SHP77 (cell line): ENCODE measurements around the gene SMIM9.

Experiments used
- DNase-seq, 2 experiments: peaks; one replicate each; lab custom pipeline; 2025; lab: John Stamatoyannopoulos, UW

Gene SMIM9

GRCh38 chrX:154815274-154815818, 19.1 kb downstream of the SMIM9 start:
- no peak for DNase-seq

DNA sequence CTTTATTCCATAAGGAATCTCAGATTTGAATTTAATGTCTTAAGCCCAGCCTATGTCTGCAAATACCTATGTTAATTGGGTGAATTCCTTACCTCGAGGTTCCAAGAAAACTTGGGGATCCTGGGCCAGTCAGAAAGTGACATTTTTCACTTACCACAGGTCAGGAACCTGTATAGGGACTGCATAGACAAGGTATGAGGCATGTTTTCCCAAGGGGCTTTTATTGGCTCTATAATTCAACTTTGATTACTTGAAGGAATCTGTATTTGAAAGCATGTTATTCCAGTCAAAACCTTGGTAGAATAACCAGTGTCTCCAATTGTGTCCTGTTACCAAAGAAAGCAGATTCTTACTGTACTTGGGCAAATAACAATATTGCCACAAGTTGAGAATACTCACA, 20.7 kb downstream of the SMIM9 start:
- DNase-seq: no peak

DNA sequence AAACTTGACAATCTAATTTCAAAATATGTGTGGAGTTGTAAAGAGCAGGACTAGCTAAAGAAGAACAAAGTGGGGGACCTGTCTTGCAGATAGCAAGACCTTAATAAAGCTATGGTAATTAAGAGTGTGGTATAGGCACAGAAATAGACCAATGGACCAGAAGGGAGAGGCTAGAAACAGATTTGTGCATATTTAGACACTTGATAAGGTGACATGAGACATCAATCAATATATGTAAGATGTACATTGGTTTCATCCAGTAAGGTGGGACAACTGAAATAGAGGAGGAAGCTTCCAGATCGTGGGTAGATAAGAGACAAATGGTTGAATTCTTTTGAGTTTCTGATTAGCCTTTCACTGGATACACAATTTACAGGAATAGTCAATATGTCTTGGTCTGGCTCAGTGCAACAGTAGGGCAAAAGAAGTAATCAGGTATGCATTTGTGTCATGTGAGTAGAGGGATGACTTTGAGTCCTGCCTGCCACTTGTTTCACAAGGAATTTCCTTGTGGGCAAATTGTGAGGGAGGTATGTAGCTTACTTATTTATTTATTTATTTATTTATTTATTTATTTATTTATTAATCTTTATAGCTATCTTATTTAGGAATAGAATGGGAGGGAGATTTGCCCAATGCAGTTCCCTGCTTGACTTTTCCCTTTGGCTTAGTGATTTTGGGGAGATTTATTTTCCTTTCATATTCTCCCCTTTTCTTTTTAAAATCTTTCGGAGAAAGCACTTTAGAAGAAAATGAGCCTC, 21.9 kb downstream of the SMIM9 start:
- no peak for DNase-seq

DNA sequence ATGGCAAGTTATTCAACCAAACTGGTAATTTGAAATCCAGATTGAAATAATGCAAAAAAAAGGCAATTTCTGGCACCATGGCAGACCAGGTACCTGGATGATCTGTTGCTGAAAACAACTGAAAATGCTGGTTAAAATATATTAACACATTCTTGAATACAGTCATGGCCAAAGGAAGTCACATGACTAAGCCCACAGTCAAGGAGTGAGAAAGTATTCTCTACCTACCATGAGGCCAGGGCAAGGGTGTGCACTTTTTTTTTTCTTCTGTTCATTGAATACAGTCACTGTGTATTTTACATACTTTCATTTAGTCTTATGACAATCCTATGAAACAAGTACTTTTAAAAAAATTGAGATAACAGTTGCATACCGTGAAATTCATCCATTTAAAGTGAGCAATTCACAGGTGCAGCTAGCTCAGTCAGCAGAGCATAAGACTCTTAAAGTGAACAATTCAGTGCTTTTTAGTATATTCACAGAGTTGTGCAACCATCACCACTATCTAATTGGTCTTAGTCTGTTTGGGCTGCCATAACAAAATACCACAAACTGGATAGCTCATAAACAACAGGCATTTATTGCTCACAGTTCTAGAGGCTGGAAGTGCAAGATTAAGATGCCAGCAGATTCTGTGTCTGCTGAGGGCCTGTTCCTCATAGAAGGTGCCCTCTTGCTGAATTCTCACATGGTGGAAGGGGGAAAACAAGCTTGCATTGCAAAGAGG, 24.4 kb downstream of the SMIM9 start:
- DNase-seq: no peak

DNA sequence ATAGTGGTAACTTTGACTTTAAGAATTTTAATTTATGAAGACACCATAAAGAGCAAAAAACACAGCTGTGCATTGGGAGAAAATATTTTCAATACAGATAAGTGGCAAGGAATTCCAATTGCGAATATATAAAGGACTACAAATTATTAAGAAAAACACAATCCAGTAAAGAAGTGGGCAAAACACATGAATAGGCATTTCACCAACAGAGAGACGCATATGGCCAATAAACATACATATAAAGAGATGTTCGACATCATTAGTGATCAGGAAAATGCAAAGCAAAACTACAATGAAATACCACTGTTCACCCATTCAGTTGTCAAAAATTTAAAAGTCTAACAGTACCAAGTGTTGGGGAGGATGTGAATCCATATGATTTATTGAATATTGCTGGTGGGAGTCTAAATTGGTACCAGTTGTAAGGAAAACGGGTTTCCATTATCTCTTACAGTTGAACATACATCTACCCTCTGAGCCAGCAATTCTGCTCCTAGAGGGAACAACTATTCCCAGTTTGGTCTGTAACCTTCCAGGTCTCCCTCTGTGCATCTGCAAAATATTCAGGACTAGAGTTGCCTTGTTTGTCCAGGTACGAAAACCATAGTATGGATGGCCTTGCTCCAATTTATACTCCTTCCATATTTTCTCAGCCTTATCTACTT, 27.5 kb downstream of the SMIM9 start:
- no peak for DNase-seq

- DNase-seq: no peak
Measured at GRCh38 chrX:154805696-154806091, 28.8 kb downstream of the SMIM9 start.

- peak; percentile 21 to 42 for DNase-seq
Measured at GRCh38 chrX:154804957-154805695, 29.3 kb downstream of the SMIM9 start, which contains the start of gene MPP1. TSS of gene MPP1 (minus strand) at chrX:154805485. CDS start at chrX:154805373, 112 bp downstream.

- no peak for DNase-seq
Measured at GRCh38 chrX:154804261-154804956, 30.1 kb downstream of the SMIM9 start.

DNA sequence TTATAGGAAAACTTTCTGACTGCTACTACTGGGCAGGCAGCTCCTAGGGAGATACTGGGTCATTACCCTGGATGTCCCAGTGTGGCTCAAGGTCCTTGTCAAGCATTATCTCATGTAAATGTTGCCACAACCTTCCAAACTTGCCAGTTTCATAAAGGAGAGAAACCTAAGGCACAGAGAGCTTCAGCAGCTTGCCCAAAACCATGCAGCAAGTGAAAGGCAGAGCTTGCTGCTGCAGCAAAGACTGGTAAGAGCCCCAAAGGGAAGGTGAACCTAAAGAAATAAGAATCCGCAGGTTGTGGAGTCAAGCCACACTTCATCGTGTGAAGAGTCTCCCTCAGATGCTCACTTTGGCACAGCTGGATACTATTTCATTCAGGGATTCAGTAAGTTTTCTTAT, 31.5 kb downstream of the SMIM9 start:
- no peak for DNase-seq

- DNase-seq: peak in 1 of 2 experiments; percentile 2
Measured at GRCh38 chrX:154800478-154801210, 33.8 kb downstream of the SMIM9 start.

GRCh38 chrX:154799556-154800348, 34.7 kb downstream of the SMIM9 start:
- DNase-seq: peak; percentile 83 to 91

GRCh38 chrX:154797006-154797405, 37.5 kb downstream of the SMIM9 start:
- no peak for DNase-seq

GRCh38 chrX:154795016-154795415, 39.4 kb downstream of the SMIM9 start:
- no peak for DNase-seq

- DNase-seq: no peak
Measured at GRCh38 chrX:154793084-154793795, 41.2 kb downstream of the SMIM9 start.

GRCh38 chrX:154791939-154792338, 42.5 kb downstream of the SMIM9 start:
- no peak for DNase-seq

- DNase-seq: no peak
Measured at GRCh38 chrX:154791467-154791866, 43.0 kb downstream of the SMIM9 start.

DNA sequence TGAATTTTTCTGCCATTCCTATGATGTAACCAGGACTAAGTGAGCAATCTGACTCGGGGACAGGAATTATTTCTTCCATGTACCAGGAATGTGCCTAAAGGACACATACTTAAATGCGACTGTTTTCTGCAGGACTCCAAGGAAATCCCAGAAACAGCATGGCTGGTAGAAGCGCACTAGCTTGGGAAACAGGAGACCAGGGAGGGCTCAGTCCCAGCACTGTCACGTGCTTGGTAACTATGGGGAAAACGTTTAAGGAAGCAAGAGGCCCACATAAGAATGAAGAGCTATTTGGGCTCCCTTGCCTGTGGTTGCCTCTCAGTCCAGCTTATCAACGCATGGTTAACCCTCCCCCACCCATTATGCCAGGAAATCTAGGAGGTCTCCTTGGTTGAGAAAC, 48.7 kb downstream of the SMIM9 start:
- DNase-seq: no peak

DNA sequence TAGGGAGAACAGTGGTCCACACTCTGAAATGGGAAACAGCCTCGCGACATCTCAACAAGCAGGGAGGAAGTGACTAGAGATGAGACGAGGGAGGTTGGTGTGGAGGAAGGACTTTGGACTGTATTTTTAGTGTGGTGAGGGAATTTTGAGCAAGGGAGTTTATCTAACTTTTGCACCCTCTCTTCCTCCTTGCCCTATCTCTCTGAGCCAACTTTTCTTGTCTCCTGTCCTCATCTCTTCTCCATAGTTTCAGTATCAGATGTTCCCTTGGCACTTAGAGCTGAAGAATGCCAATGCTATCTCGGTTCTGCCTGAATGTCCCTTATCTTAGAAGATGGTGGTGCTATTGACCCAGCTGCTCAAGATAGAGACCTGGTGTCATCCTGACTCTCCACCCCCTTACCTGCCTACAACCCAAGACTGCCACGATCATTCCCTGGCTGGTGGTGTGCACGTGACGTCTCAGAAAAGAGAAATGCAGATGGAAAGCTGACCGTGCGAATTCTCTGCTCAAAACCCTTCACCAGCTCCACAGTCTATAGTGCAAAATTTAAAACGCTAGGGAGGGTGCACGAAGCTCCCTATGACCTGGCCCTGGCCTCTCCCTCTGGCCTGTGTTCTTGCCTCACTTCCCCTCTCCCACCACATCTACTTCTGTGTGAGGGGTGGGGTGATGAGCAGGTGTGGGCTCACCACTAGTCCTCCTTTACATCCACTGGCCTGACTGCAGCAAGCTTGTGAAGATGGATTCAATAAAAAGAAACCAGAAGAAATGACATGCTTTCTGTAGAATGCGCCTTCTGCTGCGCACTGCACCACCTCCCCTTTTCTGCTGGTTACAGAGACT, 50.1 kb downstream of the SMIM9 start:
- DNase-seq: no peak
